T-cell (primary cell): ENCODE measurements around the gene FOXN3. TPM values are rescaled to one million over a fixed set of nuclear protein-coding genes. Genes with fewer than 3 reads are reported as not detected.
A peak's percentile ranks its signal among the peaks of the same experiment; 100 is the strongest.

ENCODE experiments used
- ATAC-seq, 4 experiments: fragments of 200-7000 bp in 3 of 4; fragments of 150-1000 bp in 1 of 4; cut with Tn5 transposase; replicated peaks in 1 of 4; 1 replicate in 3 of 4; 2 replicates in 1 of 4; pipeline ENCODE4 v1.10.0; 2021; ENCODE audit warnings: moderate library complexity in 3 of 4, mild to moderate bottlenecking in 2 of 4, moderate number of reproducible peaks in 1 of 4
- CTCF ChIA-PET, 2 donors: fragments of 300-600 bp; sonication (Branson Sonifier 250); formaldehyde crosslinking; loops; one replicate each; lab custom pipeline; 2022; ENCODE audit warnings: antibody characterized with exemption in 2 of 2; lab: Charles Lee
- POLR2A ChIA-PET, 2 donors: fragments of 300-600 bp; sonication (Branson Sonifier 250); formaldehyde crosslinking; loops; one replicate each; lab custom pipeline; 2022; ENCODE audit warnings: antibody characterized with exemption in 2 of 2; lab: Charles Lee
- DNase-seq, 35 experiments: peaks; one replicate each; pipeline versions ENCODE4 v3.0.0 to v3.0.0-alpha.2; 2013 to 2023
- H3K27ac ChIP-seq: one replicate; pipeline ENCODE4 v1.5.1; 2013; ENCODE audit warnings: low read length
- H3K27me3 ChIP-seq, 2 experiments: replicated peaks in 1 of 2; 1 replicate in 1 of 2; 2 replicates in 1 of 2; pipeline versions ENCODE4 v1.6.1 to v1.7.0; 2013; ENCODE audit warnings: low read length in 1 of 2, mixed read lengths in 1 of 2; ENCODE audit not compliant: control insufficient read depth in 2 of 2, insufficient read depth in 2 of 2; ENCODE audit errors: extremely low read depth in 1 of 2
- H3K36me3 ChIP-seq, 2 donors: 1 replicate in 1 of 2; 2 replicates in 1 of 2; pipeline versions ENCODE4 v1.6.1 to v1.7.0; 2013; ENCODE audit warnings: low read length in 1 of 2; ENCODE audit not compliant: control insufficient read depth in 2 of 2, insufficient read depth in 1 of 2; ENCODE audit errors: extremely low read depth in 1 of 2
- H3K4me1 ChIP-seq, 2 experiments: 1 replicate in 1 of 2; 2 replicates in 1 of 2; pipeline versions ENCODE4 v1.6.1 to v1.7.0; 2013; ENCODE audit warnings: low read length in 2 of 2, mixed read lengths in 1 of 2; ENCODE audit not compliant: insufficient read depth in 2 of 2, control insufficient read depth in 1 of 2; ENCODE audit errors: extremely low read depth in 1 of 2
- H3K4me3 ChIP-seq, 2 donors: 1 replicate in 1 of 2; 2 replicates in 1 of 2; pipeline versions ENCODE4 v1.5.1 to v1.7.0; 2013; ENCODE audit warnings: mild to moderate bottlenecking in 2 of 2, low read length in 1 of 2, moderate library complexity in 1 of 2; ENCODE audit not compliant: control insufficient read depth in 1 of 2; ENCODE audit errors: extremely low read depth in 1 of 2
- H3K9me3 ChIP-seq: 2 replicates; pipeline ENCODE4 v1.7.0; 2013
- H3K27ac Mint-ChIP-seq, 2 donors: one replicate each; pipeline ENCODE4 v1.8.0; 2020 to 2021; ENCODE audit warnings: mild to moderate bottlenecking in 2 of 2, mixed read lengths in 2 of 2
- H3K27me3 Mint-ChIP-seq, 2 donors: one replicate each; pipeline ENCODE4 v1.8.0; 2021 to 2022; ENCODE audit warnings: mixed read lengths in 2 of 2
- H3K36me3 Mint-ChIP-seq: one replicate; pipeline ENCODE4 v1.8.0; 2021; ENCODE audit warnings: mixed read lengths
- H3K4me1 Mint-ChIP-seq, 3 donors: one replicate each; pipeline ENCODE4 v1.8.0; 2020 to 2022; ENCODE audit warnings: mixed read lengths in 3 of 3, mild to moderate bottlenecking in 1 of 3
- H3K4me3 Mint-ChIP-seq, 3 donors: one replicate each; pipeline ENCODE4 v1.8.0; 2020 to 2022; ENCODE audit warnings: mild to moderate bottlenecking in 3 of 3, mixed read lengths in 3 of 3, moderate library complexity in 3 of 3
- H3K9me3 Mint-ChIP-seq, 3 donors: one replicate each; pipeline ENCODE4 v1.8.0; 2020 to 2022; ENCODE audit warnings: mixed read lengths in 3 of 3
- WGBS: methylation state at CpG from one replicate; pipeline ENCODE4 v1.1.5; 2013; ENCODE audit warnings: missing lambda C conversion rate; ENCODE audit not compliant: insufficient coverage; 5-methylcytosine and 5-hydroxymethylcytosine counted together
- total RNA-seq, 35 experiments: library from RNA in 6 of 35; stranded (reverse) in 6 of 35; fragments of 120-200 nt in 1 of 35; gene quantifications; one replicate each; pipeline versions ENCODE4 v1.2.1 to v1.2.4 and lab custom pipeline; 2013 to 2026

The FOXN3 gene
- total RNA-seq, 5 donors from 2014 or later (not counting 1 experiment from before 2014, with no cell fraction given) = 92.8 to 176 (median 103) TPM

- H3K9me3 ChIP-seq = no peaks in the 10 kb centered on the region
- H3K27me3 Mint-ChIP-seq = no peaks in the 10 kb centered on the region
- no peaks in the 10 kb centered on the region for H3K27me3 ChIP-seq
- POLR2A ChIA-PET = no interaction called here
- no peak for DNase-seq
- no peak overlapping the region for H3K4me3 Mint-ChIP-seq
- CTCF ChIA-PET = interaction anchor here in 1 of 2 donors (0.6 kb wide), 2 partner anchors 16 to 197 kb away, joined by 4 to 6 read pairs; no protein-coding TSS in a partner anchor
- H3K4me1 ChIP-seq = peaks cover 2 to 19% of the 10 kb centered on the region in 2 experiments
- peak overlapping the region; percentile 4 to 54 for H3K27ac Mint-ChIP-seq
- WGBS = no CpG with 5 or more reads among the region's 2 CpGs
- no peak overlapping the region for H3K27ac ChIP-seq
- no peaks in the 10 kb centered on the region for H3K9me3 Mint-ChIP-seq
- ATAC-seq = no peak
- H3K36me3 Mint-ChIP-seq = peaks cover 28% of the 10 kb centered on the region
- H3K4me1 Mint-ChIP-seq = peaks cover 54 to 71% (median 65%) of the 10 kb centered on the region in 3 donors
- H3K36me3 ChIP-seq = peaks cover 0 to 4% of the 10 kb centered on the region in 2 donors
- H3K4me3 ChIP-seq = no peak overlapping the region
These were observed 43.8 kb downstream of the FOXN3 start for GRCh38 chr14:89373185-89373584.

DNA sequence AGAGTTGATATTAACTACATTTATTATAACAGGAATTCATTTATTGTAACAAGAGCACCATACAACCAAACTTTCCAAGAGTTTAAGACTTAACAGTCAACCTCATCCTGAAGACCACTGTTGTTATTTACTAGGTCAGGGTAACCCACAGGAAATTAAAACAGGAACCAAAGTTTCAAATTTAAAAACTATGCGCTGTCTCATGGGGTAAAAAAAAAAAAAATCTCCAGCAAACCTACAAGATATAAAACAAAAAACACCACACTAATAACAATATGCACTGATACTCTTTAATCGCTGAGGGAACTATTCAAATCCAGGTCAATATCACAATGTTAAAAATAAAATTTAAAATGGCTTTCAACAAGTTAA is 44.5 kb downstream of the FOXN3 start:
- ATAC-seq (no peak), DNase-seq (no peak)
- Histone ChIP-seq H3K27ac (no peak overlapping the region), H3K4me1 (peaks cover 2 to 19% of the 10 kb centered on the region in 2 experiments), H3K9me3 (no peaks in the 10 kb centered on the region), H3K27me3 (no peaks in the 10 kb centered on the region), H3K4me3 (no peak overlapping the region), H3K36me3 (peaks cover 0 to 4% of the 10 kb centered on the region in 2 donors)
- Mint-ChIP-seq H3K9me3 (no peaks in the 10 kb centered on the region), H3K4me1 (peaks cover 54 to 68% (median 62%) of the 10 kb centered on the region in 3 donors), H3K27me3 (no peaks in the 10 kb centered on the region), H3K36me3 (peaks cover 28% of the 10 kb centered on the region), H3K4me3 (no peak overlapping the region), H3K27ac (peak overlapping the region in 1 of 2 donors; percentile 69)
- CTCF ChIA-PET = no interaction called here
- POLR2A ChIA-PET = no interaction called here
- no CpG with 5 or more reads among the region's 2 CpGs for WGBS

DNA sequence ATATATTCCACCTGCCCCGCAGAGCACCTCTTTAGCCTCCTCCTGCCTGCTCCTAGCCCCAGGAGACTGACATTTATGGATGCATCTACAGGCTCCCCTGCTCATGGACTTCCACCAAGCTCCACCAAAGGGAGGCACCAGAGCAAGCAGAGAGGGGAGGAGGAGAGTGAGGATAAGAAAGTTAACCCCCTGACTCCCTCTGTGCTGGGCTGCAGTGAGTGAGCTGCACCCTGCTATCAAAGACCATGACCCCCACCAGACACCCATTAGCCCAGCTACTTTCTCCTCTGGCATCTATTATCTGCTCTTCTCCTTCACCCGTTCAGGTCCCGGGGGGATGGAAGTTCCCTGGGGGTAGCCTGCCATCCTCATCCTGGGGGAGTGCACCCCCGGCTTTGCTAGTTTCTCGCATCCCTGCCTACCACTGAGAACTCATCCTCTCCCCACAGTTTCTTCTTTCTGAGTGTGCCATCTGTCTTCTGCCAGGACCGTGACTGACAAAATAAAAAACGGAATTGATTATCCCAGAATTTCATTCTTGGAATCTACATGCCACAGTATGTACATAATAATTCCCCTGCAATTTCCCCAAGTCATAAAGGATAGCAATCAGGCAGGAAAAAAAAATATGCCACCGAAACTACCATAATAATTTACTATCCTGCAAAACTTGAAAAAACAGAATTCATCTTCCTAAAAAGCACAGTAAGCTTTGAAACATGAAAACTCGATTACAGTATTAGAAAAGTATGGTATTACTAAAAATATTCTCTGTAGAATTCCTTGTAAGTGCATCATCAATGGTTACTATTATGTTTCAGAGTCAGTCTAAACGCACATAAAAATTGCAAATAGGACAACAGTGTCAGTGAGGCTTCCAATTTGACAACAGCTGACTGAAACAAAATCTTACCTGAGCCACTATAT is 45.2 kb downstream of the FOXN3 start:
- Histone ChIP-seq H3K4me1 (peaks cover 2 to 26% of the 10 kb centered on the region in 2 experiments), H3K36me3 (peaks cover 0 to 4% of the 10 kb centered on the region in 2 donors), H3K9me3 (no peaks in the 10 kb centered on the region), H3K27me3 (no peaks in the 10 kb centered on the region), H3K4me3 (no peak overlapping the region), H3K27ac (no peak overlapping the region)
- POLR2A ChIA-PET = no interaction called here
- H3K27me3 Mint-ChIP-seq = no peaks in the 10 kb centered on the region
- H3K4me1 Mint-ChIP-seq = peaks cover 54 to 68% (median 64%) of the 10 kb centered on the region in 3 donors
- CTCF ChIA-PET = no interaction called here
- WGBS = 95% methylated on average over 6 of the region's 10 CpGs
- H3K36me3 Mint-ChIP-seq = peaks cover 23% of the 10 kb centered on the region
- peak overlapping the region in 1 of 3 donors; percentile 18 for H3K4me3 Mint-ChIP-seq
- no peak for ATAC-seq
- H3K27ac Mint-ChIP-seq = peak overlapping the region; percentile 38 to 69
- no peaks in the 10 kb centered on the region for H3K9me3 Mint-ChIP-seq
- no peak for DNase-seq

GRCh38 chr14:89370781-89371180 is 46.3 kb downstream of the FOXN3 start:
- Mint-ChIP-seq H3K4me1 (peaks cover 54 to 71% (median 66%) of the 10 kb centered on the region in 3 donors), H3K27ac (peak overlapping the region; percentile 49 to 68), H3K27me3 (no peaks in the 10 kb centered on the region), H3K36me3 (peaks cover 23% of the 10 kb centered on the region), H3K9me3 (no peaks in the 10 kb centered on the region), H3K4me3 (no peak overlapping the region)
- 93% methylated on average over 4 of the region's 7 CpGs for WGBS
- POLR2A ChIA-PET = no interaction called here
- Histone ChIP-seq H3K4me3 (no peak overlapping the region), H3K36me3 (peaks cover 0 to 4% of the 10 kb centered on the region in 2 donors), H3K9me3 (no peaks in the 10 kb centered on the region), H3K27me3 (no peaks in the 10 kb centered on the region), H3K27ac (no peak overlapping the region), H3K4me1 (peaks cover 8 to 33% of the 10 kb centered on the region in 2 experiments)
- ATAC-seq (no peak), DNase-seq (no peak)
- CTCF ChIA-PET = interaction anchor here in 1 of 2 donors (1.6 kb wide), 1 partner anchor 35 kb away, joined by 3 read pairs; no protein-coding TSS in a partner anchor

GRCh38 chr14:89370381-89370780 is 46.7 kb downstream of the FOXN3 start:
- no peak overlapping the region for H3K4me3 ChIP-seq

GRCh38 chr14:89369656-89370055 is 47.4 kb downstream of the FOXN3 start:
- Mint-ChIP-seq H3K27me3 (no peaks in the 10 kb centered on the region), H3K4me3 (no peak overlapping the region), H3K9me3 (no peaks in the 10 kb centered on the region), H3K27ac (peak overlapping the region; percentile 36 to 68), H3K36me3 (peaks cover 23% of the 10 kb centered on the region), H3K4me1 (peaks cover 65 to 77% (median 74%) of the 10 kb centered on the region in 3 donors)
- no peak overlapping the region for H3K4me3 ChIP-seq
- CTCF ChIA-PET = interaction anchor here (0.7 to 1.6 kb wide), 2 partner anchors 34 to 305 kb away, joined by 3 read pairs; no protein-coding TSS in a partner anchor
- H3K4me1 ChIP-seq = peaks cover 18 to 39% of the 10 kb centered on the region in 2 experiments
- ATAC-seq (no peak), DNase-seq (no peak)
- POLR2A ChIA-PET = interaction anchor here in 1 of 2 donors (0.5 kb wide), 1 partner anchor 102 kb away, joined by 3 read pairs; no protein-coding TSS in a partner anchor
- no peaks in the 10 kb centered on the region for H3K27me3 ChIP-seq
- peaks cover 0 to 4% of the 10 kb centered on the region in 2 donors for H3K36me3 ChIP-seq
- no peaks in the 10 kb centered on the region for H3K9me3 ChIP-seq
- 90% methylated on average over 2 of the region's 4 CpGs for WGBS
- H3K27ac ChIP-seq = no peak overlapping the region

More at GRCh38 chr14:89370381-89370780, 46.7 kb downstream of the FOXN3 start:
- Mint-ChIP-seq H3K27ac (peak overlapping the region; percentile 49 to 68), H3K9me3 (no peaks in the 10 kb centered on the region), H3K36me3 (peaks cover 23% of the 10 kb centered on the region), H3K27me3 (no peaks in the 10 kb centered on the region), H3K4me1 (peaks cover 58 to 73% (median 68%) of the 10 kb centered on the region in 3 donors), H3K4me3 (no peak overlapping the region)
- ATAC-seq = no peak
- Histone ChIP-seq H3K27me3 (no peaks in the 10 kb centered on the region), H3K27ac (no peak overlapping the region), H3K36me3 (peaks cover 0 to 4% of the 10 kb centered on the region in 2 donors), H3K9me3 (no peaks in the 10 kb centered on the region), H3K4me1 (peaks cover 12 to 35% of the 10 kb centered on the region in 2 experiments)
- 100% methylated on average over 3 of the region's 4 CpGs for WGBS
- POLR2A ChIA-PET = no interaction called here
- no peak for DNase-seq
- CTCF ChIA-PET = interaction anchor here in 1 of 2 donors (1.6 kb wide), 1 partner anchor 35 kb away, joined by 3 read pairs; no protein-coding TSS in a partner anchor
